ENCODE results near the gene IGF2BP2.

DNA sequence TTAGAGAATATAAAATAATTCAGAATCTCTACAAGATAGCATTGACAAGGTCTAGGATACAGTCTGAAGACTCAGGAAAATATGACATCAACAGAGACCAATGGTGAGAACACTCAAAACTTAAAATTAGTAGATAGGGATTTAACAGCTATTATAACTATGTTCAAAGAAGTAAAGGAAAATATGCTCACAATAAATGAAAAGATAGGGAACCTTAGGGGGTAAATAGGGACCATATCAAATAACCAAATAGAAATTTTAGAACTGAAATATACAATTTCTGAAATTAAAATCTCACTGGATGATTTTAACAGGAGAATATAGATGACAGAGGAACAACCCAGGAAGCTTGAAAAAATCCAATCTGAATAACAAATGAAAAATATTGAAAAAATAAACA lies 31.8 kb upstream of the IGF2BP2 start:
- TF ChIP-seq, protein P1, sequence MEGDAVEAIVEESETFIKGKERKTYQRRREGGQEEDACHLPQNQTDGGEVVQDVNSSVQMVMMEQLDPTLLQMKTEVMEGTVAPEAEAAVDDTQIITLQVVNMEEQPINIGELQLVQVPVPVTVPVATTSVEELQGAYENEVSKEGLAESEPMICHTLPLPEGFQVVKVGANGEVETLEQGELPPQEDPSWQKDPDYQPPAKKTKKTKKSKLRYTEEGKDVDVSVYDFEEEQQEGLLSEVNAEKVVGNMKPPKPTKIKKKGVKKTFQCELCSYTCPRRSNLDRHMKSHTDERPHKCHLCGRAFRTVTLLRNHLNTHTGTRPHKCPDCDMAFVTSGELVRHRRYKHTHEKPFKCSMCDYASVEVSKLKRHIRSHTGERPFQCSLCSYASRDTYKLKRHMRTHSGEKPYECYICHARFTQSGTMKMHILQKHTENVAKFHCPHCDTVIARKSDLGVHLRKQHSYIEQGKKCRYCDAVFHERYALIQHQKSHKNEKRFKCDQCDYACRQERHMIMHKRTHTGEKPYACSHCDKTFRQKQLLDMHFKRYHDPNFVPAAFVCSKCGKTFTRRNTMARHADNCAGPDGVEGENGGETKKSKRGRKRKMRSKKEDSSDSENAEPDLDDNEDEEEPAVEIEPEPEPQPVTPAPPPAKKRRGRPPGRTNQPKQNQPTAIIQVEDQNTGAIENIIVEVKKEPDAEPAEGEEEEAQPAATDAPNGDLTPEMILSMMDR (IDR thresholded peaks at IDR 0.05), result no peak
- TF ChIP-seq EZH2 (IDR thresholded peaks at IDR 0.05; ENCODE audit: borderline replicate concordance, insufficient read depth, low read depth, low read length, poor library complexity, severe bottlenecking), result no peak
